Motor neuron (in vitro differentiated cells): ENCODE results near the gene OR8S1. TPM values are rescaled to one million over a fixed set of nuclear protein-coding genes. Genes with fewer than 3 reads are reported as not detected.
A peak's percentile ranks its signal among the peaks of the same experiment; 100 is the strongest.
"Not testable (repeated sequence)": the region's sequence is repeated elsewhere in the genome, so short reads cannot be mapped to it uniquely, and the experiment has no call there.

Source experiments
- ATAC-seq, 8 experiments: fragments of 200-7000 bp; cut with Tn5 transposase; replicated peaks in 6 of 8; 2 replicates each; pipeline ENCODE4 v1.8.0; 2021; ENCODE audit warnings: mild to moderate bottlenecking in 8 of 8, moderate library complexity in 8 of 8
- H3K27ac ChIP-seq, 2 donors: fragments of 250-450 bp; sonication (Bioruptor Pico); 2 replicates each; pipeline ENCODE4 v1.9.0; 2021; ENCODE audit warnings: antibody characterized with exemption in 2 of 2, mild to moderate bottlenecking in 2 of 2, moderate library complexity in 1 of 2
- H3K4me1 ChIP-seq, 2 donors: fragments of 250-450 bp; sonication (Bioruptor Pico); replicated peaks in 1 of 2; 2 replicates each; pipeline ENCODE4 v1.6.1; 2021; ENCODE audit warnings: antibody characterized with exemption in 2 of 2, mild to moderate bottlenecking in 2 of 2, moderate library complexity in 1 of 2
- H3K4me3 ChIP-seq, 5 donors: fragments of 250-450 bp; sonication (Bioruptor Pico); 2 replicates each; pipeline ENCODE4 v1.9.0; 2021; ENCODE audit warnings: antibody characterized with exemption in 5 of 5, mild to moderate bottlenecking in 5 of 5, moderate library complexity in 4 of 5
- WGBS, 10 experiments: fragments of 450-650 bp; shearing (Covaris generic); methylation state at CpG; one replicate each; pipeline ENCODE4 v1.0.0; 2022; 5-methylcytosine and 5-hydroxymethylcytosine counted together
- in situ Hi-C, 9 experiments: fragments of 400-800 bp; cut with MboI; loops; one replicate each; pipeline ENCODE4 v1.15.0; 2021; ENCODE audit warnings: low sequenced_read_pairs in 9 of 9, low pct_unique_long_range_greater_than_20kb in 2 of 9; ENCODE audit not compliant: unreplicated experiment in 9 of 9
- total RNA-seq, 8 experiments: library from RNA; unstranded; fragments of 300-600 nt; gene quantifications; 2 replicates each; pipeline versions ENCODE4 v1.2.3 to v1.2.4, GENCODE V29; 2022

Gene OR8S1, protein sequence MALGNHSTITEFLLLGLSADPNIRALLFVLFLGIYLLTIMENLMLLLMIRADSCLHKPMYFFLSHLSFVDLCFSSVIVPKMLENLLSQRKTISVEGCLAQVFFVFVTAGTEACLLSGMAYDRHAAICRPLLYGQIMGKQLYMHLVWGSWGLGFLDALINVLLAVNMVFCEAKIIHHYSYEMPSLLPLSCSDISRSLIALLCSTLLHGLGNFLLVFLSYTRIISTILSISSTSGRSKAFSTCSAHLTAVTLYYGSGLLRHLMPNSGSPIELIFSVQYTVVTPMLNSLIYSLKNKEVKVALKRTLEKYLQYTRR
- 1 to 10 TPM in 1 of 8 experiments, under 1 TPM in 1, not detected in 6; 0.71 to 1.3 TPM for total RNA-seq

DNA sequence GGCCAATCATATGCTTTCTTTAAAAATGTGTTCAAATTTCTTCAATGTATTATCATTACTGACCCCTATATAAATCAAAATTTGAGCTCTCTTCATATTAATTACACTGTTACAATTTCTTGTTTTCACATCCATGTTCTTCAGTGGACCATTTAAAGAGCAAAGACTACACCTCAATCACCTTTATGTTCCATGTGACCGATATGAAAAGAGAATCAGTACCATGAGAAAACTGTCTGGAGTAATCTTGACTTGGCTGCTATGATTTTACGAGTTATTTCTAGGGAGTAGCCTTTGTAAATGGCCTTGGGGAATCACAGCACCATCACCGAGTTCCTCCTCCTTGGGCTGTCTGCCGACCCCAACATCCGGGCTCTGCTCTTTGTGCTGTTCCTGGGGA lies at the start of gene OR8S1:
Gene OR8S1 (plus strand): TSS at position 301 of the 400 bp plus-strand sequence. CDS start 0 bp downstream, at position 301.
- 17 to 97% (median 80%) methylated on average over 1 to 5 of the region's 5 CpGs; no CpG with 5 or more reads in 2 of the 10 experiments for WGBS, 10 experiments
- in situ Hi-C loops: no loop called here
- Histone ChIP-seq H3K4me1 (no peaks in the 10 kb centered on the region), H3K27ac (no peak within 1 kb of the TSS), H3K4me3 (no peak within 1 kb of the TSS)
- ATAC-seq: no peak

DNA sequence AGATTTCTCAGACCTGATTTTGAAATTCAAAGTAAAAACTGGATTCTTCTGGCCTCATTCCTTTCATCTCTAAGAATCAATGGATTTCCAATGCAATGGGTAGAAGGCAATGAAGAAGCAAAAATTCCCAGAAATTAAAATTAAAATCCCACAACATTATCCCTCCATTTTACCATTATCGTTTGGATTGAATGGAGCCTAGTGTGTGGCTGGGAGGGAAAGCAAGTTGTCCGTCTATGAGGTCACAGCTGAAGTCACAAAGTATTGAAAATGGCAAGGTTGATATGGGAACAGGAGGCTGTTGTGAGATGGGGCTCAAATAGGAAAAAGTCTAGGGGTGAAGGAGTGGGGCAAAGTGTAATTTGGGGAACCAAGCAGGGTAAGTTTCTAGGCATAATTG lies 43.2 kb upstream of the OR8S1 start, which contains the start of gene C12orf54:
Gene C12orf54 (plus strand): TSS at position 301 of the 400 bp plus-strand sequence. CDS start 799 bp downstream, outside the sequence.
- H3K27ac ChIP-seq: no peak within 1 kb of the TSS
- in situ Hi-C loops: no loop called here
- 0 to 100% (median 67%) methylated on average over 1 to 2 of the region's 2 CpGs; no CpG with 5 or more reads in 3 of the 10 experiments for WGBS, 10 experiments
- H3K4me1 ChIP-seq: no peaks in the 10 kb centered on the region
- no peak within 1 kb of the TSS for H3K4me3 ChIP-seq
- no peak for ATAC-seq

DNA sequence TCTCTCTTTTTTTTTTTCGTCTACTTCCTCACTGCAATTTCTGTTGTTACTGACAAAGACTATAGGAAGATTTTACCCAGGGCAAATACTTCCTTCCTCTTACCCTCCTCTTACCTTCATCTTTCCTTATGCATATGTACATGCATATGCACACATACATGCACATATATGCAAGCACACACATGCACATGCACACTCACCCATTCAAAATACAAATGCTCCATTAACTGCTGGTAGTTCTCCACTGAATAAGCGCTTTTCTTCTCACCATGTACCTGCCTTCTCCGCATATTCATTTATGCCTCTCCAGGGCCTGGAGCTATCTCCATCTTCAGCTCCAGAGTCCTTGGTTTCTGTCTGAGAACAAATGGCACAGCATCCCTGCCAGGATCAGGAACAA lies 42.5 kb upstream of the OR8S1 start:
- Histone ChIP-seq H3K4me3 (no peak overlapping the region), H3K4me1 (no peaks in the 10 kb centered on the region), H3K27ac (no peak overlapping the region)
- 27 to 88% (median 62%) methylated on average over 1 to 3 of the region's 3 CpGs; no CpG with 5 or more reads in 2 of the 10 experiments for WGBS, 10 experiments
- in situ Hi-C loops: no loop called here
- ATAC-seq: peak in 3 of 8 experiments; percentile 29 to 73 (median 58)

DNA sequence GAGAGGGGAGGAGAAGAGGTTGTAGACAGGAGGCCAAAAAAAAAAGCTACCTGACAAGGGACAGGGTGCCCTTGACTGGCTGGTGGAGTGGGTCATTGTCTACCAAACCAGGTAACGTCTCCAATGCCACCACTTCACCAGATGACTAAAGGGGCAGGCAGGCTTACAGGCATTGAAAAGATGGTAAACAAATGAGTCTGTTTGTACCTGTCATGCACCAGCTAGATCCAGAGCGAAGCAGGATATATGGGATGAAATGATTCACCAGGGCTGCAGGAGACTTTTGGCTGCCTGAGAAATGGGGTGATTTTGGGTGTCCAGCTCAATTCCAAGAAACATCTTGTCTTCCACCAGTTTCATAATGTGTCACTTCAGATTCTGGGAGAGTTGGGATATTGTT lies 39.2 kb upstream of the OR8S1 start:
- H3K4me3 ChIP-seq: no peak overlapping the region
- no peaks in the 10 kb centered on the region for H3K4me1 ChIP-seq
- no peak for ATAC-seq
- H3K27ac ChIP-seq: no peak overlapping the region
- in situ Hi-C loops: no loop called here
- WGBS, 10 experiments: 20 to 85% (median 50%) methylated on average over 1 to 2 of the region's 2 CpGs; no CpG with 5 or more reads in 4 of the 10 experiments

DNA sequence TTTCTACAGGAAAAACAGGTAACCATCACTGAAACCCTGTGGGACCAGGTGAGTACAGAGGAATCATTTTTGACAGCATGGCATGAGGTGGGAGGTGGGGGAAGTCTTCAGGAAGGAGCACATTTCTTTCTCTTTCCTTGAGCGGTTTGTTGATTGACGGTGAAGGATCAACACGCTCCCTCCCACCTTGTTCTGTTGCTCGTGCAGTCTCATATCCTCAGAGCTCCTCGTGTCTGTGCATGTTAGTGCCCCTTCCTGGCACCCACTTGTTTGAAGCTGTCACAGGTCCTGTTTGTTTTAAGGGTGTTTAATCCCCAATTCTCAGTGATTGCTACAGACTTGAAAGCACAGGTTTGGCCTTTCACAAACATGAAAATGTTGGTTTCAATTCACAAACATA lies 38.8 kb upstream of the OR8S1 start:
- in situ Hi-C loops: no loop called here
- Histone ChIP-seq H3K27ac (no peak overlapping the region), H3K4me3 (no peak overlapping the region), H3K4me1 (no peaks in the 10 kb centered on the region)
- no peak for ATAC-seq
- 0 to 84% (median 63%) methylated on average over 1 to 5 of the region's 5 CpGs; no CpG with 5 or more reads in 3 of the 10 experiments for WGBS, 10 experiments

DNA sequence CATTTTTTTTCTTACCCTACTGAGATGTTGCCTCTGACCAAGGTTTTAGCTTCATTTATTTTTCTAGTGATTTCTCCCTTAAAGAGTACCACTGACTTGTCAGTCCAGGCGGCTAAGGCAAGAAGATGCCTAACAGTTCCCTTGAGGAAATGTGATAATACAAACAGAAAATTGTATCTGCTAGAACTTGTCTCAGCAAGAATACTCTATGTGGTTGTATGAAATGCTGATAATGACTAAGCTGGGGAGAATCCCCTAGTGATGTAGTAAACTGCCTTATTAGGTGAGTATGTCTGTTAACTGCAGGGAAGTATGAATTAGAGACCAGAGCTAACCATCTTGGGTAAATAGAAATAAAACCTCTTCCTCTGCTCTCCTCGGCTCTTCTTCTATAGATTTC lies 36.4 kb upstream of the OR8S1 start:
- ATAC-seq: peak in 1 of 8 experiments; percentile 15
- 33 to 100% (median 59%) methylated on average over 1 to 2 of the region's 2 CpGs; no CpG with 5 or more reads in 1 of the 10 experiments for whole genome bisulfite sequencing, 10 experiments
- in situ Hi-C loops: no loop called here
- H3K4me3 ChIP-seq: no peak overlapping the region
- H3K4me1 ChIP-seq: no peaks in the 10 kb centered on the region
- H3K27ac ChIP-seq: no peak overlapping the region

DNA sequence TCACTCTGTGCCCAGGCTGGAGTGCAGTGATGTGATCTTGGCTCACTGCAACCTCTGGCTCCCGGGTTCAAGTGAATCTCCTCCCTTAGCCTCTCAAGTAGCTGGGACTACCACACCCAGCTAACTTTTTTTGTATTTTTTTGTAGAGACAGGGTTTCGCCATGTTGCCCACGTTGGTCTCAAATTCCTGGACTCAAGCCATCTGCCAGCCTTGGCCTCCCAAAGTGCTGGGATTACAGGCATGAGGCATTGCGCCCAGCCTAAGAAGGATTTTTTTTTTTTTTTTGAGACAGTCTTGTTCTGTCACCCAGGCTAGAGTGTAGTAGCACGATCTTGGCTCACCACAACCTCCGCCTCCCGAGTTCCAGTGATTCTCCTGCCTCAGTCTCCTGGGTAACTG lies 36.0 kb upstream of the OR8S1 start:
- in situ Hi-C loops, H3K4me1 ChIP-seq, ATAC-seq: not testable (repeated sequence)

DNA sequence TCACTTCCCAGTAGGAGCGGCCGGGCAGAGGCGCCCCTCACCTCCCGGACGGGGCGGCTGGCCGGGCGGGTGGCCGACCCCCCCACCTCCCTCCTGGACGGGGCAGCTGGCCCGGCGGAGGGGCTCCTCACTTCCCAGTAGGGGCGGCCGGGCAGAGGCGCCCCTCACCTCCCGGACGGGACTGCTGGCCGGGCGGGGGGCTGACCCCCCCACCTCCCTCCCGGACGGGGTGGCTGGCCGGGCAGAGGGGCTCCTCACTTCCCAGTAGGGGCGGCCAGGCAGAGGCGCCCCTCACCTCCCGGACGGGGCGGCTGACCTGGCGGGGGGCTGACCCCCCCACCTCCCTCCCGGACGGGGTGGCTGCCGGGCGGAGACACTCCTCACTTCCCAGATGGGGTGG lies 25.2 kb upstream of the OR8S1 start:
- no CpG with 5 or more reads among the region's 32 CpGs for WGBS, 10 experiments
- H3K4me3 ChIP-seq, H3K27ac ChIP-seq, in situ Hi-C loops, ATAC-seq, H3K4me1 ChIP-seq: not testable (repeated sequence)

More for the DNA sequence above, 36.0 kb upstream of the OR8S1 start:
- WGBS, 10 experiments: 34 to 93% (median 67%) methylated on average over 1 to 5 of the region's 7 CpGs; no CpG with 5 or more reads in 3 of the 10 experiments
- not testable (repeated sequence) for H3K27ac ChIP-seq, H3K4me3 ChIP-seq

DNA sequence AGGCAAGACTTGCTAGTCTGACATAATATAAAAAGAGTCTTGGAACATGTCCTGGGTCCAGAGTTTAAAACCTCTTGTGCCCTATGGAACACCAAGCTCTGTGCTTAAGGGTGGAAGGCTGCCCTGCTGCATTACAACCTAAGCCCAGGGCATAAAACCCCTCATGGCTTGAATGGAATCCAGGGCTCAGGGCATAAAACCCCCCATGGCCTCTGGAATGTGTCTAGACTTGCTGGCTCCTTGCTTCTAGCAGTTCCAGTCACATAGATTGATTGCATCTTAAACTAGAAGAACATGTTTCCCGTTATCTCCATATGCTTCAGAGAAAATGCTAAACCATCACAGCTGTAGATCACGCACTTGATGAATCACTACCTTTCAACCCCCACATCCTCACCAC lies 18.6 kb upstream of the OR8S1 start:
- H3K4me3 ChIP-seq, in situ Hi-C loops, H3K4me1 ChIP-seq, H3K27ac ChIP-seq: not testable (repeated sequence)
- peak in 1 of 8 experiments; percentile 19 for ATAC-seq
- WGBS, 10 experiments: 0 to 100% (median 64%) methylated on average over 1 to 2 of the region's 2 CpGs; no CpG with 5 or more reads in 2 of the 10 experiments

DNA sequence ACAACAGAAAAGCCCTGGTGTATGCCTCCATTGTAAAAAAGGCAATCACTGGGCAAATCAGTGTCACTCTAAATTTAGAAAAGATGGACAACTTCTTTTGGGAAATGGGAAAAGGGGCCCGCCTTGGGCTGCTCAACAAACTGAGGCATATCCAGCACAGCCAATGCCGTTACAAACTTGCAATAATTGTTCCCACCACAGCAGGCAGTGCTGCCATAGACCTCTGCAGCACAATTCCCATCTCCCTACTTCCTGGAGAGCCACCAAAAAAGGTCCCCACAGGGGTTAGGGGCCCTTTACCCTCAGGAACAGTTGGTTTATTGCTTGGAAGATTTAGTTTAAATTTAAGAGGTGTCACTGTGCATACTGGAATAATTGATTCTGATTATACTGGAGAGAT lies 16.4 kb upstream of the OR8S1 start:
- H3K4me3 ChIP-seq: no peak overlapping the region
- in situ Hi-C loops: no loop called here
- no peak for ATAC-seq
- H3K4me1 ChIP-seq: no peaks in the 10 kb centered on the region
- no peak overlapping the region for H3K27ac ChIP-seq
- 0 to 86% (median 49%) methylated on average over 1 to 2 of the region's 2 CpGs; no CpG with 5 or more reads in 4 of the 10 experiments for WGBS, 10 experiments

DNA sequence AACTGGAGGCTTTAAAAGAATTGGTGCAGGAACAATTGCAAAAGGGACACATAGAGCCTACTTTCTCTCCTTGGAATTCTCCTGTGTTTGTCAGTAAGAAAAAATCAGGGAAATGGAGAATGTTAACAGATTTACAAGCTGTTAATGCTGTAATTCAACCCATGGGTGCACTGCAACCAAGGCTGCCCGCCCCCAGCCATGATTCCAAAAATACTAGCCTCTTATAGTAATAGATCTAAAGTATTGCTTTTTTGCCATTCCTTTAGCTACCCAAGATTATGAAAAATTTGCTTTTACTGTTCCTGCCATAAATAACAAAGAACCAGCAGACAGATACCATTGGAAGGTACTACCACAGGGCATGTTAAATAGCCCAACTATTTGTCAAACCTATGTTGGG lies 15.3 kb upstream of the OR8S1 start:
- Histone ChIP-seq H3K27ac (no peak overlapping the region), H3K4me1 (no peaks in the 10 kb centered on the region), H3K4me3 (no peak overlapping the region)
- in situ Hi-C loops: no loop called here
- 0 to 60% (median 13%) methylated on average over 1 of the region's 1 CpG; no CpG with 5 or more reads in 2 of the 10 experiments for WGBS, 10 experiments
- ATAC-seq: no peak

DNA sequence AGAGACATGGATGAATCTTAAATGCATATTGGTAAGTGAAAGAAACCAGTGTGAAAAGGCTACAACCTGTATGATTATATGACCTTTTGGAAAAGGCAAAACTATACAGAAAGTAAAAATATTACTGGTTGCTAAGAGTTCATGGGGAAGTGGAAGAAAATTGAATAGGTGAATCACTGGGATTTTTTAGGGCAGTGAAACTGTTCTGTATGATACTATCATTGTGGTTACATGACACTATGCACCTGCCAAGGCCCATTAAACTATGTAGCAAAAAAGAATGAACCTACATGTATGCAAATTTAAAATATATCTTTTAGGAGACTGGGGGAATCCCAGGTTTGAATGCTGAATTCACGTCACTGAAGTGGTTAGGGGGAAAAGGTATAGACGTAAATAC lies 12.6 kb upstream of the OR8S1 start:
- no peak overlapping the region for H3K27ac ChIP-seq
- in situ Hi-C loops: no loop called here
- ATAC-seq: no peak
- whole genome bisulfite sequencing, 10 experiments: 0 to 74% (median 42%) methylated on average over 1 to 2 of the region's 2 CpGs; no CpG with 5 or more reads in 1 of the 10 experiments
- H3K4me3 ChIP-seq: no peak overlapping the region
- H3K4me1 ChIP-seq: no peaks in the 10 kb centered on the region

DNA sequence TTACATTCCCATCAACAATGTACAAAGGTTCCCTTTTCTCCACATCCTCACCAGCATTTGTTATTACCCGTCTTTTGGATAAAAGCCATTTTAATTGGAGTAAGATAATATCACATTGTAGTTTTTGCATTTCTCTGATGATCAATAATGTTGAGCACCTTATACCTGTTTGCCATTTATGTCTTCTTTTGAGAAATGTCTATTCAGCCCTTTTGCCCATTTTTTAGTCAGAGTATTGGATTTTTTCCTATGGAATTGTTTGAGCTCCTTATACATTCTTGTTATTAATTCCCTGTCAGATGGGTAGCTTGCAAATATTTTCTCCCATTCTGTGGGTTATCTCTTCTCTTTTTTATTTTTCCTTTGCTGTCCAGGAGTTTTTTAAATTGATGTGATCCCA lies 10.7 kb upstream of the OR8S1 start:
- no peak for ATAC-seq
- H3K4me1 ChIP-seq: no peaks in the 10 kb centered on the region
- in situ Hi-C loops: no loop called here
- H3K4me3 ChIP-seq: no peak overlapping the region
- 0 to 100% (median 82%) methylated on average over 1 of the region's 1 CpG; no CpG with 5 or more reads in 2 of the 10 experiments for WGBS, 10 experiments
- no peak overlapping the region for H3K27ac ChIP-seq

DNA sequence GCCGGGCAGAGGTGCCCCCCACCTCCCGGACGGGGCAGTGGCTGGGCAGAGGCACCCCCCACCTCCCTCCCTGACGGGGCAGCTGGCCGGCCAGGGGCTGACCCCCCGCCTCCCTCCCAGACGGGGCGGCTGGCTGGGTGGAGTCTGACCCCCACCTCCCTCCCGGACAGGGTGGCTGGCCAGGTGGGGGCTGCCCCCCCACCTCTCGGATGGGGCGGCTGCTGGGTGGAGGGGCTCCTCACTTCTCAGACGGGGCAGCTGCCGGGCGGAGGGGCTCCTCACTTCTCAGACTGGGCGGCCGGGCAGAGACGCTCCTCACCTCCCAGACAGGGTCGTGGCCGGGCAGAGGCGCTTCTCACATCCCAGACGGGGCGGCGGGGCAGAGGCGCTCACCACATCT lies 5.1 kb upstream of the OR8S1 start:
- ATAC-seq, H3K4me3 ChIP-seq, in situ Hi-C loops, H3K27ac ChIP-seq, H3K4me1 ChIP-seq: not testable (repeated sequence)
- no CpG with 5 or more reads among the region's 24 CpGs for WGBS, 10 experiments
